Right lobe of liver (tissue), 6 donors: ENCODE data around the gene CEACAM8. TPM values are rescaled to one million over a fixed set of nuclear protein-coding genes. Genes with fewer than 3 reads are reported as not detected.

ENCODE experiments used
- ATAC-seq, 4 donors: fragments of 200-7000 bp; cut with Tn5 transposase; one replicate each; pipeline ENCODE4 v1.9.1; 2020; ENCODE audit warnings: mild to moderate bottlenecking in 4 of 4, moderate library complexity in 4 of 4
- DNase-seq, 3 donors: peaks; one replicate each; pipeline ENCODE4 v3.0.0-alpha.2; 2020
- H3K27ac ChIP-seq, 3 donors: fragments of 200-600 bp; one replicate each; pipeline ENCODE4 v1.8.0; 2022
- H3K27me3 ChIP-seq, 2 donors: fragments of 200-600 bp; one replicate each; pipeline ENCODE4 v1.8.0; 2022
- H3K36me3 ChIP-seq, 4 donors: fragments of 200-600 bp; sonication (generic) in 1 of 4; one replicate each; pipeline versions ENCODE4 v1.5.1 to v1.8.0; 2017 to 2022; ENCODE audit warnings: control low read depth in 1 of 4
- H3K4me1 ChIP-seq, 4 donors: fragments of 200-600 bp; sonication (generic) in 1 of 4; one replicate each; pipeline versions ENCODE4 v1.5.1 to v1.8.0; 2017 to 2022; ENCODE audit warnings: control low read depth in 1 of 4
- H3K4me3 ChIP-seq, 3 donors: fragments of 200-600 bp; one replicate each; pipeline ENCODE4 v1.8.0; 2022
- H3K9me3 ChIP-seq, 4 donors: fragments of 200-600 bp; sonication (generic) in 1 of 4; one replicate each; pipeline versions ENCODE4 v1.5.1 to v1.8.0; 2017 to 2022; ENCODE audit warnings: control low read depth in 1 of 4
- POLR2A ChIP-seq: fragments of 450-650 bp; IDR thresholded peaks from one replicate; pipeline ENCODE4 v1.6.1; 2017; ENCODE audit warnings: antibody characterized with exemption, mild to moderate bottlenecking
- WGBS: methylation state at CpG from one replicate; pipeline ENCODE4 v1.1.6; 2018; ENCODE audit warnings: low coverage, low lambda C conversion rate; ENCODE audit not compliant: insufficient coverage; ENCODE audit errors: missing lambda C conversion rate; 5-methylcytosine and 5-hydroxymethylcytosine counted together
- intact Hi-C, 2 donors: fragments of 100-400 bp; cut with DNase I; formaldehyde crosslinking; loops; one replicate each; pipeline versions ENCODE4 v1.11.2 to v1.14.1; 2022
- total RNA-seq, 6 experiments: library from RNA; depleted of rRNA in 2 of 6; stranded (reverse); fragments of >200 nt in 2 of 6; fragmentation: NEBNext Ultra II Directional in 3 of 6; extraction: Animal tissue kit (Norgen Biotek cat#: 25700) in 3 of 6; gene quantifications; one replicate each; pipeline versions ENCODE4 v1.1.0 to v1.2.4, GENCODE V29; 2016 to 2023
- TF ChIP-seq, protein P1 (sequence below), 4 donors: fragments of 200-600 bp in 3 of 4; fragments of 450-650 bp in 1 of 4; IDR thresholded peaks; one replicate each; pipeline versions ENCODE4 v1.5.1 to v1.8.0; 2016 to 2022; ENCODE audit warnings: antibody characterized with exemption in 4 of 4, mild to moderate bottlenecking in 2 of 4
- donor health status: DM: no; HTN: yes; CAD: no.
- donor health status: DM: no; HTN: no; CAD: no.
- donor health status: DM: no; HTN: no; CAD: no.
- donor health status: DM: no; HTN: yes; CAD: no.
- donor health status: DM: no; HTN: yes; CAD: no.

CEACAM8 gene
- total RNA-seq, 6 experiments from 2014 or later = 0.42 to 0.68 (median 0.66) TPM; not detected in 3

DNA sequence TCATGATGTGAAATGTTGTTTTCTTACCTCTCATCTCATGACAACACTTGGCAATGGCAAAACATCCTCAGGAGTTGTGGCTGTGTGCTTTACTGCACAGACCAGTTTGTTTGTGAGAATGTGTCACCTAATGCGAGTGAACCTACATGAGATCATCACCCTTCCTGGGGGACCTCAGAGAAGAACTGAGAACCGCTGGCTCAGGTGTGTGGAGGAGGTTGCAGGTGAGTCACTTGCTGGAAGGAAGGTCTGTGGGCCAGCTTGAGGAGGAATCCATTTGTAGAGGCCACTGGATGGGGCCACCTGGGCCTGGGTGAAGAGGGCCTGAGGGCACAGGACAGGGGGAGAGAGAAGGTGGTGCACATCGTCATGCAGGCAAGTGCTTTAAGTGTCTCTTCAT lies 63.4 kb downstream of the CEACAM8 start:
- intact Hi-C loops = no loop called here
- peaks cover 0 to 24% (median 4%) of the 10 kb centered on the region in 4 donors for H3K4me1 ChIP-seq
- no peak overlapping the region for H3K4me3 ChIP-seq
- TF ChIP-seq POLR2A = no peak
- TF ChIP-seq, protein P1, sequence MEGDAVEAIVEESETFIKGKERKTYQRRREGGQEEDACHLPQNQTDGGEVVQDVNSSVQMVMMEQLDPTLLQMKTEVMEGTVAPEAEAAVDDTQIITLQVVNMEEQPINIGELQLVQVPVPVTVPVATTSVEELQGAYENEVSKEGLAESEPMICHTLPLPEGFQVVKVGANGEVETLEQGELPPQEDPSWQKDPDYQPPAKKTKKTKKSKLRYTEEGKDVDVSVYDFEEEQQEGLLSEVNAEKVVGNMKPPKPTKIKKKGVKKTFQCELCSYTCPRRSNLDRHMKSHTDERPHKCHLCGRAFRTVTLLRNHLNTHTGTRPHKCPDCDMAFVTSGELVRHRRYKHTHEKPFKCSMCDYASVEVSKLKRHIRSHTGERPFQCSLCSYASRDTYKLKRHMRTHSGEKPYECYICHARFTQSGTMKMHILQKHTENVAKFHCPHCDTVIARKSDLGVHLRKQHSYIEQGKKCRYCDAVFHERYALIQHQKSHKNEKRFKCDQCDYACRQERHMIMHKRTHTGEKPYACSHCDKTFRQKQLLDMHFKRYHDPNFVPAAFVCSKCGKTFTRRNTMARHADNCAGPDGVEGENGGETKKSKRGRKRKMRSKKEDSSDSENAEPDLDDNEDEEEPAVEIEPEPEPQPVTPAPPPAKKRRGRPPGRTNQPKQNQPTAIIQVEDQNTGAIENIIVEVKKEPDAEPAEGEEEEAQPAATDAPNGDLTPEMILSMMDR (IDR thresholded peaks at IDR 0.05) = no peak
- DNase-seq (peak in 1 of 3 donors; percentile 28), ATAC-seq (no peak)
- H3K9me3 ChIP-seq = no peaks in the 10 kb centered on the region
- 90% methylated on average over 2 of the region's 3 CpGs for WGBS
- no peak overlapping the region for H3K27ac ChIP-seq
- H3K36me3 ChIP-seq = no peaks in the 10 kb centered on the region
- no peaks in the 10 kb centered on the region for H3K27me3 ChIP-seq

Other genes with a start within 250 kb of the CEACAM8 start
- gene CNFN, start 204.6 kb downstream of the CEACAM8 start, total RNA-seq = not detected
- 1 to 10 TPM in 5 of 6 experiments, under 1 TPM in 1; 0.87 to 2.5 (median 1.8) TPM for gene LIPE, start 167.5 kb downstream of the CEACAM8 start, total RNA-seq
- gene CXCL17, start 152.0 kb downstream of the CEACAM8 start, total RNA-seq = under 1 TPM in 1 of 6 experiments, not detected in 5; 0.29 TPM
- gene CEACAM1, start 66.4 kb downstream of the CEACAM8 start, total RNA-seq = 10 to 100 TPM; 27.4 to 64.6 (median 45.7) TPM
- gene PSG3, start 145.6 kb upstream of the CEACAM8 start, total RNA-seq = not detected
- gene PSG8, start 170.8 kb upstream of the CEACAM8 start, total RNA-seq = not detected